ENCODE results near the gene CRIP2.
A peak's percentile ranks its signal among the peaks of the same experiment; 100 is the strongest.

The CRIP2 gene

DNA sequence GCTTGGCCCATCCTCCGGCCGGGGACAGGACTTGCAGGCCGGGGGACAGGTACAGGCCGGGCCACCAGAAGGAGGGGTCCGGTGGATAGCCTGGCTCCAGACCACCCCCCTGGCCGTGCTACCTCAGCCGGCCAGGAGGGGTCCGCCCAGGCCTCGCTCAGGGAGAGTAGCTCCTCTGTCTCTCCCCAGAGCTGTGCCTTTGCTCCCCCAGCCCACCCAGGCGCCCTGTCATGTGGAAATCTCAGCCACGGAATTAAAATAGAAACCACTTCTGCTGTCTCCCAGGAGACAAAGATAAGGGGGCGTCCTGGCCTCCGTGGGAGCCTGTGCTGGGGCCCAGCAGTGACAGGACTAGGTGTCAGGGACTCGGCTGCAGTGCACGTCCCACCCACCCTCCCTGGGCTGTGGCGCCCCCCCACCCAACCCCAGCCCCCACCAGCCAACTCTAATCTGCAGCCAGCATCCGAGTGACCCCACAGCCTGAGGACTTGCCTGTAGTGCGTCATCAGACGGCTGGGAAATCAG lies 3.3 kb upstream of the CRIP2 start:
- in situ Hi-C loops (cut with HindIII; ENCODE audit: low sequenced_read_pairs), result no loop called here
- H3K4me3 ChIP-seq (ENCODE audit: low read depth, low read length), result no peak overlapping the region
- DNase-seq (ENCODE audit: low read depth), result no peak
- TF ChIP-seq, protein P1, sequence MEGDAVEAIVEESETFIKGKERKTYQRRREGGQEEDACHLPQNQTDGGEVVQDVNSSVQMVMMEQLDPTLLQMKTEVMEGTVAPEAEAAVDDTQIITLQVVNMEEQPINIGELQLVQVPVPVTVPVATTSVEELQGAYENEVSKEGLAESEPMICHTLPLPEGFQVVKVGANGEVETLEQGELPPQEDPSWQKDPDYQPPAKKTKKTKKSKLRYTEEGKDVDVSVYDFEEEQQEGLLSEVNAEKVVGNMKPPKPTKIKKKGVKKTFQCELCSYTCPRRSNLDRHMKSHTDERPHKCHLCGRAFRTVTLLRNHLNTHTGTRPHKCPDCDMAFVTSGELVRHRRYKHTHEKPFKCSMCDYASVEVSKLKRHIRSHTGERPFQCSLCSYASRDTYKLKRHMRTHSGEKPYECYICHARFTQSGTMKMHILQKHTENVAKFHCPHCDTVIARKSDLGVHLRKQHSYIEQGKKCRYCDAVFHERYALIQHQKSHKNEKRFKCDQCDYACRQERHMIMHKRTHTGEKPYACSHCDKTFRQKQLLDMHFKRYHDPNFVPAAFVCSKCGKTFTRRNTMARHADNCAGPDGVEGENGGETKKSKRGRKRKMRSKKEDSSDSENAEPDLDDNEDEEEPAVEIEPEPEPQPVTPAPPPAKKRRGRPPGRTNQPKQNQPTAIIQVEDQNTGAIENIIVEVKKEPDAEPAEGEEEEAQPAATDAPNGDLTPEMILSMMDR (IDR thresholded peaks at IDR 0.05; ENCODE audit: low read depth, low read length, missing control alignments), result peak; percentile 35

DNA sequence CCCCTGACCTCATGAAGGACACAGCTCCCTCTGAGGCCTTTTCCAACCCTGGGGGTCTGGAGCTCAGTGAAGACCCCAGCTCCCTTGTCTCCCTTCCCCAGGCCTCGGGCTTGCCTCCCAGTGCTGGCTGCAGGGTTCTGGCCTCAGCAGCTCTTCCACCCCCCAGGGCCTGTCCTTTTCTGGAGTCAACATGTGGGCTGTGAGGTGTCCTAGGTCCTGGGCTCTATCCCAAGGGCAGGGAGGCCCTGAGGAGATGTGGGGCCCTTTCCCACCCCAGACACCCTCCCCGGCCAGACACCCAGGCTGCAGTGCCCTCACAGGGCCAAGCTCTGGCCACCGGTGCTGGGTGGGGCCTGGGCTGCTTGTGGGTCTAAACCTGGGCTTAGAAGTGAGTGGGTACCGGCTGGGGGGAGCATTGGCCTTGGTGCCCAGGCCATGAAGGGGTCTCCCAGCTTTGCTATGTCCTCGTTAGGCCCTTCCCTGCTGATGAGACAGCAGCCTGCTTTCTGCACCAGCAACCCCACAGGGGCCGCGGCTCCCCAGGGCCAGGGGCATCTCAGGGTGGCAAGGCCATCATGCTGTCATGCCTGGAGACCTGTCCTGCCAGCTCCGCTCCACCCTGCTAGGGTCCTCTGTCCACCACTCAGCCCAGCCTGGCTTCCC lies 2.7 kb upstream of the CRIP2 start:
- no peak for DNase-seq (ENCODE audit: low read depth)
- TF ChIP-seq, protein P1 (IDR thresholded peaks at IDR 0.05; ENCODE audit: low read depth, low read length, missing control alignments), result no peak
- in situ Hi-C loops (cut with HindIII; ENCODE audit: low sequenced_read_pairs), result no loop called here
- no peak overlapping the region for H3K4me3 ChIP-seq (ENCODE audit: low read depth, low read length)

DNA sequence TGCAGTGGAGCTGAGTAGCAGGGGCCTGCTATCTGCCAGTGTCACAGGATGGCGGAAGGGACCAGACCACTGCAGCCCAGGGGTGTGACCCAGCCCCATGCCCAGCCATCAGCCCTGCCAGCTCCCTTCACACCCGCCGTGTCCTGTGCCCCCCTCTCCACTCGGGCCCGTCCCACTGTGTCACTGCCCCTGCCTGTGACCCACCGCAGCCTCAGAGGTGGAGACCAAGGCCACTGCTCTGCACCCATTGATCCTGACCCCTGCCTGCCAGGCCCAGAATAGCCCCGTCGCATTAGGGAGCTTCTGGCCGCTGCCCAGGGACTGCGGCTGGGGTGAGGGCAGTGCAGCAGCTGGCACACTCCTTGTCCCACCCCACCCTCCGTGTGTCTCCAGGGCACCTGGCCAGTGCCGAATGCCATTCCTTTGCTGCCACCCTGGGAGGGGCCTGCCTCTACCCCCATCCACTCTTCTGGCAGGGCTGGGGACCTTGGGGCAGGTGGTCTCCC lies 2.1 kb upstream of the CRIP2 start:
- TF ChIP-seq, protein P1 (IDR thresholded peaks at IDR 0.05; ENCODE audit: low read depth, low read length, missing control alignments), result no peak
- DNase-seq (ENCODE audit: low read depth), result no peak
- in situ Hi-C loops (cut with HindIII; ENCODE audit: low sequenced_read_pairs), result no loop called here
- H3K4me3 ChIP-seq (ENCODE audit: low read depth, low read length), result no peak overlapping the region

DNA sequence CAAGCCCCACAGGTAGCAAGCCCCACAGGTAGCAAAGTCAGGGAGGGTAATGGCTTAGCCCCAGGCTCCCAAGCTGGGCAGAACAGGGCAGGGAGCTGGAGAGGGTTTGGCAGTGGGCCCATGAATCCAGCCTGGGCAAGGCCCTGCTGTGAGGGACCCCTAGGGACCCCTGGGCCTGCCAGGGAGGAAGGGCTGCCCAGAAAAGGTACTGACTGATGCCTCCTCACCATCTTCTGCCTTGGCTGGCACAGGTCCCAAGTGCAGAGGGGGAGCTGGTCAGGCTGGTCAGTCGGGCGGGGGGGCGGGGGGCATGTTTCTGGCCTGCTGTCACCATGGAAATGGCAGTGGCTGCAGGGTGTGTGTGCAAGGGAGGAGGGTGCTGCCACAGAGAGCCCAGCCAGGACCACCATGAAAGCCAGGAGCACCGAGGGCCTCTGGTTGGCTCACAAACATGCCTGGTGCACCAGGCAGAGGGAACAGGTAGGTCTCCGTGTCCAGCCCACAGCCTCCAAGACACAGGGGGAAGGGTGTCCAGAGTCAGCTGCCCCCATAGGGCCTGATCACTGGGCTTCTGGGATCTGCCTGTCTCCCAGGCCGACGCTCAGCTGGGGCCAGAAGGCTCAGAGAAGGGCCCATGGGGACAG lies 1.5 kb upstream of the CRIP2 start:
- no peak overlapping the region for H3K4me3 ChIP-seq (ENCODE audit: low read depth, low read length)
- in situ Hi-C loops (cut with HindIII; ENCODE audit: low sequenced_read_pairs), result no loop called here

DNA sequence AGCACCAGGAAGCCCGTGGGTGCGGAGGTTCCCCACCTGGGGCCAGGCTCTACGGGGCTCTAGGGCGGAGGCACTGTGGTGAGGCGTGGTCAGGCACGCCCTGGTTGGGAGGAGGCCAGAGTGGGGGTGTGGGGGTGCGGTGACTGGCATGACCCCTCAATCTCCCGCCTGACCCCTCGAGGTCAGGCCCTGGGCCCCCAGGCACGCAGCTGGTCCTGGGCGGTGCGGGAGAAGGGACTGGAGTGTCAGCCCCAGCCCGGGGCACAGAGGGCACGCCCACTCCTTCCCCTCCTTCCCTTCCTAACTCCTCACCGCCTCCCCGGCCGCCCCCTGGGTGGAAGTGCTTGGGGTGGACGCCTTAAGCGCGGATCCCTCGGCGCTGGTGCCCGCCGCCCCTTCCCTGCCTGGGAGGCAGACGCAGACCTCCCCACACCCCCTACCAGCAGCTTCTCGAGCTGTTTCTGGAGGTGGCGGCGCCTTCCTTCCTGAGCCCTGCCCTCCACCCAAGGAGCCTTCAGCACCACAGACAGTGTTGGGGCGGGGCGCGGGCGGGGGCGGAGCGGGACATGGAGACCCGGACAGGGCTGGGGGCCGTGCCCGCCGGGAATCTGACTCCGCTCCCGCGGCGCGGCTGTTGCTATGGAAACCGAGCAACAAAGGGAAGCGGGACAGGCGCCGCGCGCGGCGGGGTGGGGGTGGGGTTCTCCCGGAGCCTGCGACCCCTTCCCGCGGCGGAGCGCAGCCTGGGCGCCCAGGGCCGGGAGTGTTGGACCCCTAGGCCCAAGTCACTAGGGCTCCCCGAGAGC lies 741 bp upstream of the CRIP2 start:
- in situ Hi-C loops (cut with HindIII; ENCODE audit: low sequenced_read_pairs), result no loop called here
- DNase-seq (ENCODE audit: low read depth), result peak; percentile 74
- TF ChIP-seq, protein P1 (IDR thresholded peaks at IDR 0.05; ENCODE audit: low read depth, low read length, missing control alignments), result no peak

More for the DNA sequence above, 1.5 kb upstream of the CRIP2 start:
- no peak for DNase-seq (ENCODE audit: low read depth)
- TF ChIP-seq, protein P1 (IDR thresholded peaks at IDR 0.05; ENCODE audit: low read depth, low read length, missing control alignments), result no peak

More for the DNA sequence above, 741 bp upstream of the CRIP2 start:
- H3K4me3 ChIP-seq (ENCODE audit: low read depth, low read length), result peak overlapping the region; percentile 47
